ENCODE data around the gene ANKRD55. TPM values are rescaled to one million over a fixed set of nuclear protein-coding genes. Genes with fewer than 3 reads are reported as not detected.

The ANKRD55 gene
- total RNA-seq, 1 experiment from 2014 or later = not detected

- H3K9me3 Mint-ChIP-seq (ENCODE audit: unreplicated experiment) = no peaks in the 10 kb centered on the region
- no TSS peak for BruUV-seq (replicated peaks)
- no peak overlapping the region for H3K4me3 Mint-ChIP-seq (ENCODE audit: unreplicated experiment)
- H3K36me3 Mint-ChIP-seq (ENCODE audit: insufficient read depth, unreplicated experiment) = no peaks in the 10 kb centered on the region
- ChIA-PET CTCF (interaction anchor here (0.5 kb wide), 1 partner anchor 941 kb away, joined by 3 read pairs; no protein-coding TSS in a partner anchor), POLR2A (interaction anchor here (0.6 to 0.8 kb wide), 2 partner anchors 19 to 97 kb away, joined by 3 read pairs; no protein-coding TSS in a partner anchor)
- peaks cover 5% of the 10 kb centered on the region for H3K4me1 Mint-ChIP-seq (ENCODE audit: insufficient read depth, unreplicated experiment)
- H3K27ac Mint-ChIP-seq (ENCODE audit: low read depth, unreplicated experiment) = no peak overlapping the region
- intact Hi-C loops (cut with micrococcal nuclease) = no loop called here
- no peaks in the 10 kb centered on the region for H3K27me3 Mint-ChIP-seq (ENCODE audit: insufficient read depth, unreplicated experiment)
- no peak for DNase-seq (ENCODE audit: unreplicated experiment)
- no peak for TF ChIP-seq CTCF (IDR thresholded peaks at IDR 0.05; ENCODE audit: unreplicated experiment)
These were observed 90.3 kb downstream of the ANKRD55 start for GRCh38 chr5:56142614-56143372.

GRCh38 chr5:56142233-56142613 lies 90.9 kb downstream of the ANKRD55 start:
- Mint-ChIP-seq H3K27ac (ENCODE audit: low read depth, unreplicated experiment) (no peak overlapping the region), H3K4me3 (ENCODE audit: unreplicated experiment) (no peak overlapping the region), H3K27me3 (ENCODE audit: insufficient read depth, unreplicated experiment) (no peaks in the 10 kb centered on the region), H3K36me3 (ENCODE audit: insufficient read depth, unreplicated experiment) (no peaks in the 10 kb centered on the region), H3K4me1 (ENCODE audit: insufficient read depth, unreplicated experiment) (peaks cover 5% of the 10 kb centered on the region), H3K9me3 (ENCODE audit: unreplicated experiment) (no peaks in the 10 kb centered on the region)
- no peak for TF ChIP-seq CTCF (IDR thresholded peaks at IDR 0.05; ENCODE audit: unreplicated experiment)
- CTCF ChIA-PET = interaction anchor here (0.5 kb wide), 1 partner anchor 942 kb away, joined by 3 read pairs; no protein-coding TSS in a partner anchor
- no peak for DNase-seq (ENCODE audit: unreplicated experiment)
- BruUV-seq (replicated peaks) = no TSS peak
- intact Hi-C loops (cut with micrococcal nuclease) = no loop called here
- POLR2A ChIA-PET = interaction anchor here (0.6 kb wide), 1 partner anchor 96 kb away, joined by 3 read pairs; no protein-coding TSS in a partner anchor

GRCh38 chr5:56140073-56140472 lies 93.1 kb downstream of the ANKRD55 start:
- peaks cover 5% of the 10 kb centered on the region for H3K4me1 Mint-ChIP-seq (ENCODE audit: insufficient read depth, unreplicated experiment)
- H3K36me3 Mint-ChIP-seq (ENCODE audit: insufficient read depth, unreplicated experiment) = no peaks in the 10 kb centered on the region
- intact Hi-C loops (cut with micrococcal nuclease) = no loop called here
- no TSS peak for BruUV-seq (replicated peaks)
- DNase-seq (ENCODE audit: unreplicated experiment) = no peak
- no peaks in the 10 kb centered on the region for H3K27me3 Mint-ChIP-seq (ENCODE audit: insufficient read depth, unreplicated experiment)
- H3K9me3 Mint-ChIP-seq (ENCODE audit: unreplicated experiment) = no peaks in the 10 kb centered on the region
- no peak overlapping the region for H3K27ac Mint-ChIP-seq (ENCODE audit: low read depth, unreplicated experiment)
- POLR2A ChIA-PET = interaction anchor here (0.6 to 1.2 kb wide), 2 partner anchors 16 to 191 kb away, joined by 3 to 4 read pairs; no protein-coding TSS in a partner anchor
- no peak overlapping the region for H3K4me3 Mint-ChIP-seq (ENCODE audit: unreplicated experiment)
- no peak for TF ChIP-seq CTCF (IDR thresholded peaks at IDR 0.05; ENCODE audit: unreplicated experiment)
- CTCF ChIA-PET = no interaction called here

GRCh38 chr5:56130664-56131063 lies 102.5 kb downstream of the ANKRD55 start:
- TF ChIP-seq CTCF (IDR thresholded peaks at IDR 0.05; ENCODE audit: unreplicated experiment) = no peak
- no peak overlapping the region for H3K4me3 Mint-ChIP-seq (ENCODE audit: unreplicated experiment)
- POLR2A ChIA-PET = interaction anchor here (1.1 kb wide), 1 partner anchor 138 kb away, joined by 3 read pairs; no protein-coding TSS in a partner anchor

More at GRCh38 chr5:56130664-56131063, 102.5 kb downstream of the ANKRD55 start:
- intact Hi-C loops (cut with micrococcal nuclease) = no loop called here
- BruUV-seq (replicated peaks) = no TSS peak
- H3K27ac Mint-ChIP-seq (ENCODE audit: low read depth, unreplicated experiment) = no peak overlapping the region
- CTCF ChIA-PET = no interaction called here
- no peak for DNase-seq (ENCODE audit: unreplicated experiment)
- no peaks in the 10 kb centered on the region for H3K27me3 Mint-ChIP-seq (ENCODE audit: insufficient read depth, unreplicated experiment)
- H3K9me3 Mint-ChIP-seq (ENCODE audit: unreplicated experiment) = no peaks in the 10 kb centered on the region
- no peaks in the 10 kb centered on the region for H3K36me3 Mint-ChIP-seq (ENCODE audit: insufficient read depth, unreplicated experiment)
- H3K4me1 Mint-ChIP-seq (ENCODE audit: insufficient read depth, unreplicated experiment) = peaks cover 8% of the 10 kb centered on the region
